GM19240 (cell line): ENCODE data around the gene MBD5.
"Not testable (repeated sequence)": the region's sequence is repeated elsewhere in the genome, so short reads cannot be mapped to it uniquely, and the experiment has no call there.

Experiments
- DNase-seq: peaks from one replicate; pipeline ENCODE4 v3.0.0; 2011; ENCODE audit warnings: low spot score; ENCODE audit not compliant: insufficient read length

The MBD5 gene

GRCh38 chr2:148543088-148543540, 522.2 kb downstream of the MBD5 start:
- not testable (repeated sequence) for DNase-seq

GRCh38 chr2:148545390-148546256, 524.7 kb downstream of the MBD5 start:
- no peak for DNase-seq

GRCh38 chr2:148546270-148546669, 525.4 kb downstream of the MBD5 start:
- DNase-seq, result no peak

- no peak for DNase-seq
These were observed 528.0 kb downstream of the MBD5 start for GRCh38 chr2:148548716-148549400.

GRCh38 chr2:148552675-148553331, 531.9 kb downstream of the MBD5 start:
- DNase-seq, result no peak

- DNase-seq, result no peak
These were observed 532.5 kb downstream of the MBD5 start for GRCh38 chr2:148553332-148553887.

GRCh38 chr2:148554459-148555247, 533.8 kb downstream of the MBD5 start:
- no peak for DNase-seq

- no peak for DNase-seq
These were observed 534.9 kb downstream of the MBD5 start for GRCh38 chr2:148555622-148556294.

GRCh38 chr2:148557844-148558436, 537.0 kb downstream of the MBD5 start:
- DNase-seq, result no peak

GRCh38 chr2:148560496-148560895, 539.6 kb downstream of the MBD5 start:
- no peak for DNase-seq

- DNase-seq, result no peak
These were observed 540.5 kb downstream of the MBD5 start for GRCh38 chr2:148561389-148561788.

GRCh38 chr2:148565272-148565894, 544.5 kb downstream of the MBD5 start:
- DNase-seq, result no peak
